ENCODE measurements around the gene ROPN1L. TPM values are rescaled to one million over a fixed set of nuclear protein-coding genes. Genes with fewer than 3 reads are reported as not detected.

The ROPN1L gene
- total RNA-seq, 2 experiments from 2014 or later, result 1.1 to 2.4 TPM

- no peak for ATAC-seq
- H3K27me3 Mint-ChIP-seq, result no peaks in the 10 kb centered on the region
- H3K4me1 Mint-ChIP-seq, result peaks cover 17% of the 10 kb centered on the region
- no peak for DNase-seq
- no peaks in the 10 kb centered on the region for H3K9me3 Mint-ChIP-seq (ENCODE audit: low read depth)
- H3K36me3 Mint-ChIP-seq, result peaks cover 66% of the 10 kb centered on the region
- no peak overlapping the region for H3K4me3 Mint-ChIP-seq
- CTCF ChIA-PET, result interaction anchor here (1.0 kb wide), 1 partner anchor 10 kb away, joined by 3 read pairs; no protein-coding TSS in a partner anchor
- no peak overlapping the region for H3K27ac Mint-ChIP-seq
These were observed 24.8 kb upstream of the ROPN1L start for GRCh38 chr5:10416868-10417267.

GRCh38 chr5:10418654-10419345 lies 22.9 kb upstream of the ROPN1L start:
- Mint-ChIP-seq H3K4me3 (no peak overlapping the region), H3K27ac (no peak overlapping the region), H3K27me3 (no peaks in the 10 kb centered on the region), H3K36me3 (peaks cover 58% of the 10 kb centered on the region), H3K9me3 (ENCODE audit: low read depth) (no peaks in the 10 kb centered on the region), H3K4me1 (peaks cover 18% of the 10 kb centered on the region)
- ATAC-seq (no peak), DNase-seq (no peak)
- CTCF ChIA-PET, result interaction anchor here (0.9 to 2.0 kb wide), 3 partner anchors 16 to 135 kb away, joined by 3 to 8 read pairs (median 4); no protein-coding TSS in a partner anchor

- H3K4me1 Mint-ChIP-seq, result peaks cover 18% of the 10 kb centered on the region
- ATAC-seq, result no peak
- H3K27me3 Mint-ChIP-seq, result no peaks in the 10 kb centered on the region
- H3K4me3 Mint-ChIP-seq, result no peak overlapping the region
- DNase-seq, result no peak
- peaks cover 58% of the 10 kb centered on the region for H3K36me3 Mint-ChIP-seq
- no peak overlapping the region for H3K27ac Mint-ChIP-seq
- CTCF ChIA-PET, result interaction anchor here (1.1 kb wide), 1 partner anchor 207 kb away, joined by 4 read pairs; no protein-coding TSS in a partner anchor
- no peaks in the 10 kb centered on the region for H3K9me3 Mint-ChIP-seq (ENCODE audit: low read depth)
These were observed 21.2 kb upstream of the ROPN1L start for GRCh38 chr5:10420468-10420867.

- DNase-seq, result no peak
- CTCF ChIA-PET, result interaction anchor here (1.1 kb wide), 1 partner anchor 207 kb away, joined by 4 read pairs; no protein-coding TSS in a partner anchor
- H3K27me3 Mint-ChIP-seq, result no peaks in the 10 kb centered on the region
- peaks cover 18% of the 10 kb centered on the region for H3K4me1 Mint-ChIP-seq
- no peak for ATAC-seq
- no peak overlapping the region for H3K4me3 Mint-ChIP-seq
- H3K36me3 Mint-ChIP-seq, result peaks cover 55% of the 10 kb centered on the region
- H3K27ac Mint-ChIP-seq, result peak overlapping the region; percentile 56
- H3K9me3 Mint-ChIP-seq (ENCODE audit: low read depth), result no peaks in the 10 kb centered on the region
These were observed 20.7 kb upstream of the ROPN1L start for GRCh38 chr5:10420932-10421331.

- Mint-ChIP-seq H3K27ac (no peak overlapping the region), H3K4me1 (peaks cover 18% of the 10 kb centered on the region), H3K4me3 (no peak overlapping the region), H3K9me3 (ENCODE audit: low read depth) (no peaks in the 10 kb centered on the region), H3K36me3 (peaks cover 58% of the 10 kb centered on the region), H3K27me3 (no peaks in the 10 kb centered on the region)
- DNase-seq (no peak), ATAC-seq (peak; percentile 12)
- CTCF ChIA-PET, result interaction anchor here (1.0 kb wide), 2 partner anchors 10 to 138 kb away, joined by 3 to 4 read pairs; no protein-coding TSS in a partner anchor
These were observed 19.6 kb upstream of the ROPN1L start for GRCh38 chr5:10421896-10422691.

GRCh38 chr5:10423022-10423421 lies 18.7 kb upstream of the ROPN1L start:
- DNase-seq (no peak), ATAC-seq (no peak)
- no peaks in the 10 kb centered on the region for H3K27me3 Mint-ChIP-seq
- H3K36me3 Mint-ChIP-seq, result peaks cover 59% of the 10 kb centered on the region
- no peak overlapping the region for H3K27ac Mint-ChIP-seq
- CTCF ChIA-PET, result interaction anchor here (0.7 to 2.4 kb wide), 4 partner anchors 12 to 145 kb away, joined by 3 to 8 read pairs (median 5); no protein-coding TSS in a partner anchor
- H3K4me3 Mint-ChIP-seq, result no peak overlapping the region
- H3K4me1 Mint-ChIP-seq, result peaks cover 18% of the 10 kb centered on the region
- no peaks in the 10 kb centered on the region for H3K9me3 Mint-ChIP-seq (ENCODE audit: low read depth)

- peak; percentile 36 for ATAC-seq
- H3K4me1 Mint-ChIP-seq, result peaks cover 18% of the 10 kb centered on the region
These were observed 17.5 kb upstream of the ROPN1L start for GRCh38 chr5:10424124-10424731.

GRCh38 chr5:10427201-10427600 lies 14.5 kb upstream of the ROPN1L start:
- ATAC-seq (no peak), DNase-seq (no peak)
- no peak overlapping the region for H3K27ac Mint-ChIP-seq
- H3K4me3 Mint-ChIP-seq, result no peak overlapping the region
- CTCF ChIA-PET, result interaction anchor here (1.0 to 1.6 kb wide), 2 partner anchors 10 to 144 kb away, joined by 3 to 6 read pairs; no protein-coding TSS in a partner anchor
- H3K27me3 Mint-ChIP-seq, result no peaks in the 10 kb centered on the region
- no peaks in the 10 kb centered on the region for H3K9me3 Mint-ChIP-seq (ENCODE audit: low read depth)
- H3K4me1 Mint-ChIP-seq, result peaks cover 2% of the 10 kb centered on the region
- H3K36me3 Mint-ChIP-seq, result peaks cover 37% of the 10 kb centered on the region

More at GRCh38 chr5:10424124-10424731, 17.5 kb upstream of the ROPN1L start:
- no peak overlapping the region for H3K4me3 Mint-ChIP-seq
- DNase-seq, result no peak
- CTCF ChIA-PET, result interaction anchor here (0.8 to 2.4 kb wide), 6 partner anchors 11 to 145 kb away, joined by 3 to 8 read pairs (median 4); no protein-coding TSS in a partner anchor
- no peaks in the 10 kb centered on the region for H3K9me3 Mint-ChIP-seq (ENCODE audit: low read depth)
- no peaks in the 10 kb centered on the region for H3K27me3 Mint-ChIP-seq
- H3K27ac Mint-ChIP-seq, result no peak overlapping the region
- H3K36me3 Mint-ChIP-seq, result peaks cover 48% of the 10 kb centered on the region

- H3K36me3 Mint-ChIP-seq, result peaks cover 38% of the 10 kb centered on the region
These were observed 13.7 kb upstream of the ROPN1L start for GRCh38 chr5:10427978-10428377.

GRCh38 chr5:10431415-10431814 lies 10.3 kb upstream of the ROPN1L start:
- H3K27me3 Mint-ChIP-seq, result no peaks in the 10 kb centered on the region
- peak overlapping the region; percentile 41 for H3K27ac Mint-ChIP-seq
- H3K36me3 Mint-ChIP-seq, result peaks cover 42% of the 10 kb centered on the region
- no peak for DNase-seq
- H3K9me3 Mint-ChIP-seq (ENCODE audit: low read depth), result no peaks in the 10 kb centered on the region
- CTCF ChIA-PET, result no interaction called here
- ATAC-seq, result no peak
- H3K4me1 Mint-ChIP-seq, result peaks cover 16% of the 10 kb centered on the region
- no peak overlapping the region for H3K4me3 Mint-ChIP-seq

More at GRCh38 chr5:10427978-10428377, 13.7 kb upstream of the ROPN1L start:
- H3K27me3 Mint-ChIP-seq, result no peaks in the 10 kb centered on the region
- peaks cover 2% of the 10 kb centered on the region for H3K4me1 Mint-ChIP-seq
- H3K27ac Mint-ChIP-seq, result no peak overlapping the region
- H3K9me3 Mint-ChIP-seq (ENCODE audit: low read depth), result no peaks in the 10 kb centered on the region
- DNase-seq (no peak), ATAC-seq (no peak)
- CTCF ChIA-PET, result interaction anchor here (0.7 kb wide), 1 partner anchor 269 kb away, joined by 3 read pairs; no protein-coding TSS in a partner anchor
- no peak overlapping the region for H3K4me3 Mint-ChIP-seq

GRCh38 chr5:10432059-10433008 lies 9.3 kb upstream of the ROPN1L start:
- Mint-ChIP-seq H3K4me3 (no peak overlapping the region), H3K9me3 (ENCODE audit: low read depth) (no peaks in the 10 kb centered on the region), H3K27ac (no peak overlapping the region), H3K36me3 (peaks cover 35% of the 10 kb centered on the region), H3K4me1 (peaks cover 16% of the 10 kb centered on the region), H3K27me3 (no peaks in the 10 kb centered on the region)
- CTCF ChIA-PET, result no interaction called here
- no peak for DNase-seq
- ATAC-seq, result no peak

- CTCF ChIA-PET, result interaction anchor here (1.6 to 1.8 kb wide), 3 partner anchors 10 to 193 kb away, joined by 4 to 8 read pairs (median 6); no protein-coding TSS in a partner anchor
- peaks cover 38% of the 10 kb centered on the region for H3K36me3 Mint-ChIP-seq
- ATAC-seq, result no peak
These were observed 7.3 kb upstream of the ROPN1L start for GRCh38 chr5:10434392-10434791.

More at GRCh38 chr5:10434392-10434791, 7.3 kb upstream of the ROPN1L start:
- H3K4me1 Mint-ChIP-seq, result peaks cover 16% of the 10 kb centered on the region
- no peak overlapping the region for H3K27ac Mint-ChIP-seq
- H3K27me3 Mint-ChIP-seq, result no peaks in the 10 kb centered on the region
- no peaks in the 10 kb centered on the region for H3K9me3 Mint-ChIP-seq (ENCODE audit: low read depth)
- no peak for DNase-seq
- no peak overlapping the region for H3K4me3 Mint-ChIP-seq

Data from activated CD8-positive, alpha-beta memory T cell treated with anti-CD3 and anti-CD28 coated beads, Interleukin-2, amount 10 ng/mL, durations not matched to agents 7 days and 5 days (primary cell).